GM23338 (cell line): ENCODE results near the gene GPHN. TPM values are rescaled to one million over a fixed set of nuclear protein-coding genes. Genes with fewer than 3 reads are reported as not detected.

Source experiments
- CREB1 ChIP-seq: fragments of 250-450 bp; sonication (Bioruptor Pico); IDR thresholded peaks from 2 replicates; pipeline ENCODE4 v1.5.0; 2020; ENCODE audit warnings: low read depth, mild to moderate bottlenecking, moderate library complexity
- CTCF ChIP-seq, 2 experiments: fragments of 200-600 bp in 1 of 2; sonication (generic) in 1 of 2; conservative IDR thresholded peaks; 2 replicates each; pipeline versions ENCODE4 v1.5.1 to v1.6.1; 2016 to 2017; ENCODE audit warnings: antibody characterized with exemption in 2 of 2, low read depth in 2 of 2, mild to moderate bottlenecking in 2 of 2, moderate library complexity in 1 of 2
- EZH2 ChIP-seq: fragments of 200-600 bp; sonication (generic); IDR thresholded peaks from one replicate; pipeline ENCODE4 v1.8.0; 2017; ENCODE audit warnings: antibody characterized with exemption, mild to moderate bottlenecking, low read depth; ENCODE audit not compliant: unreplicated experiment
- EZH2phosphoT487 ChIP-seq: fragments of 200-600 bp; sonication (generic); IDR thresholded peaks from one replicate; pipeline ENCODE4 v1.8.1; 2018; ENCODE audit warnings: antibody characterized with exemption; ENCODE audit not compliant: unreplicated experiment
- REST ChIP-seq: IDR thresholded peaks from one replicate; pipeline ENCODE4 v1.6.1; 2018; ENCODE audit warnings: antibody characterized with exemption; ENCODE audit not compliant: unreplicated experiment
- STAT1 ChIP-seq: IDR thresholded peaks from one replicate; pipeline ENCODE4 v1.6.1; 2016; ENCODE audit warnings: antibody characterized with exemption; ENCODE audit not compliant: unreplicated experiment
- ZNF462 ChIP-seq: fragments of 250-450 bp; sonication (Bioruptor Pico); IDR thresholded peaks from 2 replicates; pipeline ENCODE4 v1.5.0; 2020; ENCODE audit warnings: mild to moderate bottlenecking, moderate library complexity
- polyA plus RNA-seq: library from polyadenylated mRNA; unstranded; fragments of >200 nt; fragmentation: Nextera tagmentation; extraction: Ambion mirVana; gene quantifications from 2 replicates; pipeline ENCODE4 v1.2.1, GENCODE V29; 2016
- total RNA-seq: library from RNA; depleted of rRNA; stranded (reverse); fragments of >200 nt; shearing (Covaris generic); gene quantifications from 2 replicates; pipeline ENCODE4 v1.2.3, GENCODE V29; 2014

The GPHN gene
- total and polyA plus RNA-seq, 2 experiments from 2014 or later, result 17.6 to 20.6 TPM

DNA sequence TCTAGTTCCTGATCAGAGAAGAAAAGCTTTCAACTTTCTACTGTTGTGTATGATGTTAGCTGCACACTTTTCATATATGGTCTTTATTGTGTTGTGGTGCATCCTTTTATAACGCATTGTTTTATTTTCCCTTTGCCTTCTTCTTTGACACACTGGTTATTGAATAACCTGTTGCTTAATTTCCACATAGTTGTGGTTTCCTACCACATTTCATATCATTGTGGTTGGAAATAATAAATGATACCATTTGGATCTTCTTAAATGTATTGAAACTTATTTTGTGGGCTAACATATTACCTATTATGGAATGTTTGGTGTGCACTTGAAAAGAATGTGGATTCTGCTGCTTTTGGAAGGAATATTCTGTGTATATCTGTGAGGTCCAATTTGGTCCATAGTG lies 64.9 kb downstream of the GPHN start (continued):
- TF ChIP-seq ZNF462 (CRISPR knock-in tag), result no peak
- no peak for TF ChIP-seq STAT1
- no peak for TF ChIP-seq REST
- TF ChIP-seq CREB1 (CRISPR knock-in tag), result no peak
- TF ChIP-seq EZH2, result no peak
- TF ChIP-seq CTCF (conservative IDR thresholded peaks at IDR 0.05; ENCODE audit: low read depth in 2 of 2), result no peak
- no peak for TF ChIP-seq EZH2phosphoT487
